ENCODE measurements around the gene SCN3A. TPM values are rescaled to one million over a fixed set of nuclear protein-coding genes. Genes with fewer than 3 reads are reported as not detected.

Gene SCN3A
- total and polyA plus RNA-seq, 10 of the 15 experiments (the other 5 are each of a cell fraction or from before 2014, with no cell fraction given) = 0.04 to 0.34 (median 0.06) TPM; not detected in 3

- TF ChIP-seq, protein P1, sequence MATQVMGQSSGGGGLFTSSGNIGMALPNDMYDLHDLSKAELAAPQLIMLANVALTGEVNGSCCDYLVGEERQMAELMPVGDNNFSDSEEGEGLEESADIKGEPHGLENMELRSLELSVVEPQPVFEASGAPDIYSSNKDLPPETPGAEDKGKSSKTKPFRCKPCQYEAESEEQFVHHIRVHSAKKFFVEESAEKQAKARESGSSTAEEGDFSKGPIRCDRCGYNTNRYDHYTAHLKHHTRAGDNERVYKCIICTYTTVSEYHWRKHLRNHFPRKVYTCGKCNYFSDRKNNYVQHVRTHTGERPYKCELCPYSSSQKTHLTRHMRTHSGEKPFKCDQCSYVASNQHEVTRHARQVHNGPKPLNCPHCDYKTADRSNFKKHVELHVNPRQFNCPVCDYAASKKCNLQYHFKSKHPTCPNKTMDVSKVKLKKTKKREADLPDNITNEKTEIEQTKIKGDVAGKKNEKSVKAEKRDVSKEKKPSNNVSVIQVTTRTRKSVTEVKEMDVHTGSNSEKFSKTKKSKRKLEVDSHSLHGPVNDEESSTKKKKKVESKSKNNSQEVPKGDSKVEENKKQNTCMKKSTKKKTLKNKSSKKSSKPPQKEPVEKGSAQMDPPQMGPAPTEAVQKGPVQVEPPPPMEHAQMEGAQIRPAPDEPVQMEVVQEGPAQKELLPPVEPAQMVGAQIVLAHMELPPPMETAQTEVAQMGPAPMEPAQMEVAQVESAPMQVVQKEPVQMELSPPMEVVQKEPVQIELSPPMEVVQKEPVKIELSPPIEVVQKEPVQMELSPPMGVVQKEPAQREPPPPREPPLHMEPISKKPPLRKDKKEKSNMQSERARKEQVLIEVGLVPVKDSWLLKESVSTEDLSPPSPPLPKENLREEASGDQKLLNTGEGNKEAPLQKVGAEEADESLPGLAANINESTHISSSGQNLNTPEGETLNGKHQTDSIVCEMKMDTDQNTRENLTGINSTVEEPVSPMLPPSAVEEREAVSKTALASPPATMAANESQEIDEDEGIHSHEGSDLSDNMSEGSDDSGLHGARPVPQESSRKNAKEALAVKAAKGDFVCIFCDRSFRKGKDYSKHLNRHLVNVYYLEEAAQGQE (IDR thresholded peaks at IDR 0.05; ENCODE audit: low read depth, low read length) = no peak
- TF ChIP-seq, protein P2, sequence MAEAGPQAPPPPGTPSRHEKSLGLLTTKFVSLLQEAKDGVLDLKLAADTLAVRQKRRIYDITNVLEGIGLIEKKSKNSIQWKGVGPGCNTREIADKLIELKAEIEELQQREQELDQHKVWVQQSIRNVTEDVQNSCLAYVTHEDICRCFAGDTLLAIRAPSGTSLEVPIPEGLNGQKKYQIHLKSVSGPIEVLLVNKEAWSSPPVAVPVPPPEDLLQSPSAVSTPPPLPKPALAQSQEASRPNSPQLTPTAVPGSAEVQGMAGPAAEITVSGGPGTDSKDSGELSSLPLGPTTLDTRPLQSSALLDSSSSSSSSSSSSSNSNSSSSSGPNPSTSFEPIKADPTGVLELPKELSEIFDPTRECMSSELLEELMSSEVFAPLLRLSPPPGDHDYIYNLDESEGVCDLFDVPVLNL (IDR thresholded peaks at IDR 0.05; ENCODE audit: low read depth, low read length) = no peak
- TF ChIP-seq RUNX3 (IDR thresholded peaks at IDR 0.05; ENCODE audit: low read length) = no peak
- no peak for TF ChIP-seq CTCF (IDR thresholded peaks at IDR 0.05 in 2 of 3, conservative IDR thresholded peaks at IDR 0.05 in 1 of 3; ENCODE audit: control insufficient read depth in 2 of 3, extremely low read depth in 1 of 3, insufficient read depth in 1 of 3, low read depth in 3 of 3, low read length in 3 of 3)
- no peak for TF ChIP-seq TAF1 (IDR thresholded peaks at IDR 0.05; ENCODE audit: borderline replicate concordance, low read depth, low read length)
These were observed 56.4 kb downstream of the SCN3A start (continued) for GRCh38 chr2:165147186-165148045.
